HG03103 (cell line): ENCODE results near the gene ZDHHC11B.
A peak's percentile ranks its signal among the peaks of the same experiment; 100 is the strongest.
"Not testable (repeated sequence)": the region's sequence is repeated elsewhere in the genome, so short reads cannot be mapped to it uniquely, and the experiment has no call there.

Experiments
- ATAC-seq: cut with Tn5 transposase; IDR thresholded peaks from one replicate; pipeline ENCODE4 v1.9.1; 2021; ENCODE audit warnings: low read depth; ENCODE audit not compliant: unreplicated experiment

ZDHHC11B gene

GRCh38 chr5:785181-785705, 714 bp upstream of the ZDHHC11B start:
- ATAC-seq: peak; percentile 12

- not testable (repeated sequence) for ATAC-seq
These were observed 575 bp downstream of the ZDHHC11B start for GRCh38 chr5:783881-784427.

GRCh38 chr5:783049-783802, 1.3 kb downstream of the ZDHHC11B start:
- ATAC-seq: not testable (repeated sequence)

- not testable (repeated sequence) for ATAC-seq
These were observed 2.2 kb downstream of the ZDHHC11B start for GRCh38 chr5:782356-782755.

GRCh38 chr5:780571-780970, 4.0 kb downstream of the ZDHHC11B start:
- not testable (repeated sequence) for ATAC-seq

GRCh38 chr5:778967-779366, 5.6 kb downstream of the ZDHHC11B start:
- not testable (repeated sequence) for ATAC-seq

- ATAC-seq: not testable (repeated sequence)
These were observed 6.1 kb downstream of the ZDHHC11B start for GRCh38 chr5:778421-778820.

GRCh38 chr5:777756-778161, 6.8 kb downstream of the ZDHHC11B start:
- ATAC-seq: no peak

- no peak for ATAC-seq
These were observed 7.4 kb downstream of the ZDHHC11B start for GRCh38 chr5:776862-777711.

- no peak for ATAC-seq
These were observed 8.3 kb downstream of the ZDHHC11B start for GRCh38 chr5:775961-776861.

- not testable (repeated sequence) for ATAC-seq
These were observed 9.0 kb downstream of the ZDHHC11B start for GRCh38 chr5:775595-775960.

- ATAC-seq: not testable (repeated sequence)
These were observed 9.5 kb downstream of the ZDHHC11B start for GRCh38 chr5:774854-775505.

GRCh38 chr5:774304-774703, 10.2 kb downstream of the ZDHHC11B start:
- not testable (repeated sequence) for ATAC-seq

- no peak for ATAC-seq
These were observed 10.8 kb downstream of the ZDHHC11B start for GRCh38 chr5:773517-774264.

- ATAC-seq: not testable (repeated sequence)
These were observed 11.6 kb downstream of the ZDHHC11B start for GRCh38 chr5:772931-773330.

- not testable (repeated sequence) for ATAC-seq
These were observed 12.0 kb downstream of the ZDHHC11B start for GRCh38 chr5:772547-772890.

- not testable (repeated sequence) for ATAC-seq
These were observed 12.5 kb downstream of the ZDHHC11B start for GRCh38 chr5:771841-772546.

- ATAC-seq: not testable (repeated sequence)
These were observed 13.3 kb downstream of the ZDHHC11B start for GRCh38 chr5:771087-771781.
